Common myeloid progenitor, CD34-positive (primary cell): ENCODE results near the gene PPP1CC.
A peak's percentile ranks its signal among the peaks of the same experiment; 100 is the strongest.

Experiments used
- CTCF ChIA-PET: fragments of 350-600 bp; sonication (Branson Sonifier 250); formaldehyde crosslinking; loops from one replicate; lab custom pipeline; 2021; ENCODE audit warnings: antibody characterized with exemption; lab: Charles Lee
- POLR2A ChIA-PET: fragments of 350-600 bp; sonication (Branson Sonifier 250); formaldehyde crosslinking; loops from one replicate; lab custom pipeline; 2021; ENCODE audit warnings: antibody characterized with exemption; lab: Charles Lee
- DNase-seq, 3 donors: peaks; one replicate each; pipeline versions ENCODE4 v3.0.0 to v3.0.0-alpha.2; 2013
- H3K27ac ChIP-seq, 2 experiments: 1 replicate in 1 of 2; 2 replicates in 1 of 2; pipeline ENCODE4 v1.7.0; 2013; ENCODE audit warnings: inconsistent platforms in 2 of 2, low read length in 2 of 2, mild to moderate bottlenecking in 2 of 2, low read depth in 1 of 2, moderate library complexity in 1 of 2; ENCODE audit not compliant: severe bottlenecking in 2 of 2, insufficient read depth in 1 of 2, poor library complexity in 1 of 2
- H3K27me3 ChIP-seq, 5 experiments: replicated peaks in 2 of 5; 1 replicate in 3 of 5; 2 replicates in 2 of 5; pipeline versions ENCODE4 v1.6.1 to v1.7.0; 2013; ENCODE audit warnings: low read length in 4 of 5, mild to moderate bottlenecking in 2 of 5, moderate library complexity in 2 of 5, inconsistent platforms in 1 of 5; ENCODE audit not compliant: insufficient read depth in 5 of 5, control insufficient read depth in 4 of 5
- H3K36me3 ChIP-seq, 4 experiments: 1 replicate in 2 of 4; 2 replicates in 2 of 4; pipeline versions ENCODE4 v1.6.1 to v1.7.0; 2013; ENCODE audit warnings: low read length in 3 of 4, control low read depth in 1 of 4, mild to moderate bottlenecking in 1 of 4; ENCODE audit not compliant: control insufficient read depth in 4 of 4, insufficient read depth in 4 of 4
- H3K4me1 ChIP-seq, 4 experiments: 1 replicate in 3 of 4; 2 replicates in 1 of 4; pipeline versions ENCODE4 v1.6.1 to v1.7.1; 2013; ENCODE audit warnings: low read length in 3 of 4, mild to moderate bottlenecking in 3 of 4, control low read depth in 1 of 4, inconsistent platforms in 1 of 4, moderate library complexity in 1 of 4; ENCODE audit not compliant: control insufficient read depth in 4 of 4, insufficient read depth in 4 of 4; ENCODE audit errors: control extremely low read depth in 1 of 4
- H3K4me3 ChIP-seq, 7 experiments: 1 replicate in 4 of 7; 2 replicates in 3 of 7; pipeline versions ENCODE4 v1.5.1 to v1.7.0; 2013; ENCODE audit warnings: mild to moderate bottlenecking in 7 of 7, low read length in 6 of 7, moderate library complexity in 6 of 7, inconsistent platforms in 2 of 7, low read depth in 2 of 7, control low read depth in 1 of 7; ENCODE audit not compliant: insufficient read depth in 4 of 7, control insufficient read depth in 1 of 7; ENCODE audit errors: extremely low read depth in 1 of 7
- H3K9me3 ChIP-seq, 5 experiments: 1 replicate in 4 of 5; 2 replicates in 1 of 5; pipeline versions ENCODE4 v1.6.1 to v1.7.1; 2013; ENCODE audit warnings: low read length in 4 of 5, mild to moderate bottlenecking in 2 of 5, inconsistent platforms in 1 of 5, low read depth in 1 of 5, moderate library complexity in 1 of 5; ENCODE audit not compliant: control insufficient read depth in 4 of 5, insufficient read depth in 2 of 5; ENCODE audit errors: control extremely low read depth in 1 of 5
- WGBS: methylation state at CpG from one replicate; pipeline ENCODE4 v1.1.5; 2013; ENCODE audit not compliant: insufficient coverage; 5-methylcytosine and 5-hydroxymethylcytosine counted together

The PPP1CC gene

DNA sequence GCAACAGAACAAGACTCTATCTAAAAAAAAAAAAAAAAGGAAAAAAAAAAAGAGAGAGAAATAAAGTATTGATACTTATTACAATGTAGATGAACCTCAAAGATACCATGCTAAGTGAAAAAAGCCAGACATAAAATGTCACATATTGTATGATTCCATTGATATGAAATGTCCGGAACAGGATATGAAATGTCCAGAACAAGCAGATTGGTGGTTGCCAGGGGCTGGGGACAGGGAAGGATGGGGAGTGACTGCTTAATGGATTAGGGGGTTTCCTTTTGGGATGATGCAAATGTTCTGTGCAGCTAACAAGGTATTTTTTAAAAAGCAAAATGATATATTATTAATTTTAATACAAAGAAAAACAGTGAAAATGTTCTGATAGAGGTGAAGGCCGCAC, 58.8 kb downstream of the PPP1CC start:
- ChIA-PET CTCF (interaction anchor here (1.8 kb wide), 1 partner anchor 14 kb away, joined by 4 read pairs; no protein-coding TSS in a partner anchor), POLR2A (no interaction called here)
- Histone ChIP-seq H3K36me3 (no peaks in the 10 kb centered on the region), H3K4me1 (peaks cover 0 to 18% (median 12%) of the 10 kb centered on the region in 4 experiments), H3K27ac (no peak overlapping the region), H3K27me3 (peaks cover 0 to 11% (median 0%) of the 10 kb centered on the region in 5 experiments), H3K4me3 (no peak overlapping the region), H3K9me3 (peaks cover 0 to 2% (median 0%) of the 10 kb centered on the region in 5 experiments)
- DNase-seq, result no peak
- no CpG with 5 or more reads among the region's 2 CpGs for WGBS

GRCh38 chr12:110680032-110680431, 62.7 kb downstream of the PPP1CC start:
- Histone ChIP-seq H3K4me3 (no peak overlapping the region), H3K9me3 (no peaks in the 10 kb centered on the region), H3K27me3 (no peaks in the 10 kb centered on the region), H3K27ac (no peak overlapping the region), H3K36me3 (no peaks in the 10 kb centered on the region), H3K4me1 (peaks cover 2 to 27% (median 24%) of the 10 kb centered on the region in 4 experiments)
- WGBS, result 100% methylated on average over 1 of the region's 1 CpG
- DNase-seq, result no peak
- CTCF ChIA-PET, result interaction anchor here (0.6 kb wide), 1 partner anchor 214 kb away, joined by 3 read pairs; no protein-coding TSS in a partner anchor
- POLR2A ChIA-PET, result no interaction called here

GRCh38 chr12:110679201-110679600, 63.5 kb downstream of the PPP1CC start:
- DNase-seq, result no peak
- WGBS, result 97% methylated on average over 7 of the region's 12 CpGs
- peaks cover 0 to 3% (median 0%) of the 10 kb centered on the region in 5 experiments for H3K9me3 ChIP-seq
- POLR2A ChIA-PET, result interaction anchor here (0.6 kb wide), 1 partner anchor 62 kb away, joined by 3 read pairs; no protein-coding TSS in a partner anchor
- no peak overlapping the region for H3K4me3 ChIP-seq
- no peak overlapping the region for H3K27ac ChIP-seq
- peaks cover 2 to 27% (median 24%) of the 10 kb centered on the region in 4 experiments for H3K4me1 ChIP-seq
- CTCF ChIA-PET, result no interaction called here
- no peaks in the 10 kb centered on the region for H3K27me3 ChIP-seq
- H3K36me3 ChIP-seq, result no peaks in the 10 kb centered on the region

DNA sequence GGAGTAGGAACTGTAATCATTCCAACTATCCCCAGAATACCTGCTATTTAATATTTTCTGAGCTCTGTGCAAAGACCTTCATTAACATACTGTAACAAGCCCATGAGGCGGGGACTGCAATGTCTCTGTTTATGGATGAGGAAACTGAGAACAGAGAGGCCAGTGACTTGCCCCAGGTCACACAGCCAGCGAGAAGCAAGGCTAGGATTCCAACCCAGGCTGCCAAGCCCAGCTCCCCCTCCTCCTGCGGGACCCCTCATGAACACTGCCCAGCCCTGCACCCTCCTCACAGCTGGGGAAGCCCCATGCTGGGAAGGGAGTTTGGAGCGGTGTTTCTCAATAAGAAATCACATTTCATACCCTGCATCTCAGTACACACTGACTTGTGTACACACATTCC, 64.7 kb downstream of the PPP1CC start:
- no peak overlapping the region for H3K27ac ChIP-seq
- no peaks in the 10 kb centered on the region for H3K27me3 ChIP-seq
- ChIA-PET CTCF (interaction anchor here (1.1 to 1.2 kb wide), 2 partner anchors 8 to 16 kb away, joined by 4 to 5 read pairs; no protein-coding TSS in a partner anchor), POLR2A (no interaction called here)
- peaks cover 2 to 27% (median 24%) of the 10 kb centered on the region in 4 experiments for H3K4me1 ChIP-seq
- no peaks in the 10 kb centered on the region for H3K36me3 ChIP-seq
- DNase-seq, result no peak
- 83% methylated on average over 1 of the region's 4 CpGs for WGBS
- peak overlapping the region in 3 of 7 experiments; percentile 0 to 25 (median 20) for H3K4me3 ChIP-seq
- H3K9me3 ChIP-seq, result peaks cover 0 to 3% (median 0%) of the 10 kb centered on the region in 5 experiments

DNA sequence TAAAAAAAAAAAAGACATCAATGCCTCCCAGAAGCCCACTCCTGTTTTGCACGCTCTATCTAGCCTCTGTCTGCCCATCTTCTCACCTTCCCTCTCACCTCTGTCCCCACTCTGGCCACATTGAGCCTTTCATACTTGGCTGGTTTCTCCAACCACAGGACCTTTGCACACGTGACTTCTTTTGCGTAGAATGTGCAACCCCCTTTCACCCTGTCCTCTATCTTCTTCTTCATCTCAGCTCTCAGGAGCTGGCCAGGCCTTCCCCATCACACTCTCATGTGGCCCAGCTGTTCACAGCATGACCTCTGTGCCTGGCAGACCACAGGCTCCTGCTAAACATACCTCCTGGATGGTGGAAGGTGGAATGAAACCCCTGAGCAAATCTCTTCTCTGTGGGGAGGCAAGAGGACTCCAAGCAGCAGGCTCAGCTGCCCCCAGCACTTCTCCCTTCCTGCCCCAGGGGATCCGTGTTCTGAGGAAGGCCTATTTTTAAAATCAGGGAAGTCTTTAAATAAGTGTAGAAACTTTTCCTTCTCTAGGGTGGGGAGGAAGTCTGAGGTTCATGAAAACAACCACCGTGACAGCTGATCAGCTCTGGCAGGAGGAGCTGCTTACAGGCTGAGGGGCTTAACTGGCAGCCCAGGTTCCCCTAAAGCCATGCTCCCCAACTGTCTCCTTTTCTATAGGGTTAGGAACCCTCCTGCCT, 65.3 kb downstream of the PPP1CC start:
- POLR2A ChIA-PET, result no interaction called here
- Histone ChIP-seq H3K4me1 (peaks cover 2 to 27% (median 24%) of the 10 kb centered on the region in 4 experiments), H3K4me3 (peak overlapping the region in 3 of 7 experiments; percentile 0 to 25 (median 20)), H3K27ac (no peak overlapping the region), H3K9me3 (peaks cover 0 to 3% (median 0%) of the 10 kb centered on the region in 5 experiments), H3K27me3 (no peaks in the 10 kb centered on the region), H3K36me3 (no peaks in the 10 kb centered on the region)
- DNase-seq, result peak in 2 of 3 donors; percentile 78 to 84
- CTCF ChIA-PET, result interaction anchor here (1.1 to 1.2 kb wide), 2 partner anchors 9 to 16 kb away, joined by 4 to 5 read pairs; no protein-coding TSS in a partner anchor
- WGBS, result 25% methylated on average over 4 of the region's 5 CpGs

DNA sequence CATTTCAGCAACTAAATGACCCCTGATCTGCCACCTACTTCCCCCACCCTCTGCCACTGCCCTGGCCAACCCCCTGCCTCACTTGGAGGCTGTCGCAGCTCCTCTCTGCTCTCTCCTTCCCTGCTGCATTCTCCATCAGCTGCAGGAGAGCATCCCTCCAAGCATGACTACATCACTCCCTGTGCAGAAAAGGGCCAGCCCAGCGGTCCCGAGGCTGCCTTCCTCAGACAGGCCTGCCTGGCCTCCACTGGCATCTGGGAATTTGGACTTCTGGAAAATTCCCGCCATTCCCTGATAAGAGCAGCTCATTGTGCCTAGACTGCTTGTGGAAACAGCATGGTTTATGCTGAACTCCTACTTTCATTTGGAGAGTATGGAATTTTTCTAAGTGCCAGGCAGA, 66.5 kb downstream of the PPP1CC start:
- CTCF ChIA-PET, result interaction anchor here (1.2 to 1.9 kb wide), 3 partner anchors 10 to 69 kb away, joined by 3 to 5 read pairs (median 5); no protein-coding TSS in a partner anchor
- H3K4me3 ChIP-seq, result no peak overlapping the region
- peaks cover 0 to 3% (median 0%) of the 10 kb centered on the region in 5 experiments for H3K9me3 ChIP-seq
- DNase-seq, result no peak
- WGBS, result 93% methylated on average over 4 of the region's 4 CpGs
- no peaks in the 10 kb centered on the region for H3K36me3 ChIP-seq
- peaks cover 2 to 27% (median 24%) of the 10 kb centered on the region in 4 experiments for H3K4me1 ChIP-seq
- H3K27me3 ChIP-seq, result no peaks in the 10 kb centered on the region
- no peak overlapping the region for H3K27ac ChIP-seq
- POLR2A ChIA-PET, result no interaction called here
